Measurements from ENCODE around the gene ATP8B1.

DNA sequence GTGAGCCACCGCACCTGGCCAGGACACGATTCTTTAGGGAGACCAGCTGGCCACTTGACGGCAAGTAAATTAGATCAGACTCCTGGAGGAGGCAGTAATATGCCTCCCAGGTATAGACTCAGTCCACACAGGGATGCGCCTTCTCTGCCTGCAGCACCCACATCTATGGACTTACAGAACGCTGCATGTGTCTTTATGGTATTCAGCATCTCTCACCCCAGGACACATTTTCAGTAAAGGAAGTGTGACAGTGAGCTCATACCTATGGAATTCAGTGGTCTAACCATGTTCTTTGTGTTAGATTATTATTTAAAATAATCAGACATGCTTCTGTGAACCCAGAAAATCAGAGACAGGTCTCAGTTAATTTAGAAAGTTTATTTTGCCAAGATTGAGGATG is 175.6 kb downstream of the ATP8B1 start:
- no peak for TF ChIP-seq POLR2A (IDR thresholded peaks at IDR 0.05)
- TF ChIP-seq, protein P1, sequence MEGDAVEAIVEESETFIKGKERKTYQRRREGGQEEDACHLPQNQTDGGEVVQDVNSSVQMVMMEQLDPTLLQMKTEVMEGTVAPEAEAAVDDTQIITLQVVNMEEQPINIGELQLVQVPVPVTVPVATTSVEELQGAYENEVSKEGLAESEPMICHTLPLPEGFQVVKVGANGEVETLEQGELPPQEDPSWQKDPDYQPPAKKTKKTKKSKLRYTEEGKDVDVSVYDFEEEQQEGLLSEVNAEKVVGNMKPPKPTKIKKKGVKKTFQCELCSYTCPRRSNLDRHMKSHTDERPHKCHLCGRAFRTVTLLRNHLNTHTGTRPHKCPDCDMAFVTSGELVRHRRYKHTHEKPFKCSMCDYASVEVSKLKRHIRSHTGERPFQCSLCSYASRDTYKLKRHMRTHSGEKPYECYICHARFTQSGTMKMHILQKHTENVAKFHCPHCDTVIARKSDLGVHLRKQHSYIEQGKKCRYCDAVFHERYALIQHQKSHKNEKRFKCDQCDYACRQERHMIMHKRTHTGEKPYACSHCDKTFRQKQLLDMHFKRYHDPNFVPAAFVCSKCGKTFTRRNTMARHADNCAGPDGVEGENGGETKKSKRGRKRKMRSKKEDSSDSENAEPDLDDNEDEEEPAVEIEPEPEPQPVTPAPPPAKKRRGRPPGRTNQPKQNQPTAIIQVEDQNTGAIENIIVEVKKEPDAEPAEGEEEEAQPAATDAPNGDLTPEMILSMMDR (IDR thresholded peaks at IDR 0.05) = no peak

Data from body of pancreas (tissue), 4 donors.